Kasumi-1 (cell line): ENCODE data around the gene SRCIN1.

ENCODE experiments used
- DNase-seq, 2 experiments: peaks; one replicate each; lab custom pipeline; 2025; lab: John Stamatoyannopoulos, UW

Gene SRCIN1

DNA sequence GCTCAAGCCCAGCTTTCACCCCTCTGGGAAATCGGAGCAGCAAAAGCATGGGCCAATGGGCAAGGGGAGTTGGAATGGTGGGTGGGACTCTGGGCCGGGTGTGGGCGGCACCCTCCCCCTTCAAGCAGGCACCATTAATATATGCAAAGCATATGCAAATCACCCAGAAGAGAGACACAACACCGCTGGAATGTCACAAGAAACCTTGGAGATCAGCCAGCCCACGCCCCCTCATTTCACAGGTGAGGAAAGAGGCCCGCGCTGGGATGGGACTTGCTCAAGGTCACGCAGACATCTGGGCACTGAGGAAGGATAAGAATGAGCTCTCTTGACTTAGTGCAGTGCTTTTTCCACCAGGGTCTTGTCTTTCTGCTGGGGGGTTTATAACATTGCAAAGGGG, 4.8 kb downstream of the SRCIN1 start:
- no peak for DNase-seq

DNA sequence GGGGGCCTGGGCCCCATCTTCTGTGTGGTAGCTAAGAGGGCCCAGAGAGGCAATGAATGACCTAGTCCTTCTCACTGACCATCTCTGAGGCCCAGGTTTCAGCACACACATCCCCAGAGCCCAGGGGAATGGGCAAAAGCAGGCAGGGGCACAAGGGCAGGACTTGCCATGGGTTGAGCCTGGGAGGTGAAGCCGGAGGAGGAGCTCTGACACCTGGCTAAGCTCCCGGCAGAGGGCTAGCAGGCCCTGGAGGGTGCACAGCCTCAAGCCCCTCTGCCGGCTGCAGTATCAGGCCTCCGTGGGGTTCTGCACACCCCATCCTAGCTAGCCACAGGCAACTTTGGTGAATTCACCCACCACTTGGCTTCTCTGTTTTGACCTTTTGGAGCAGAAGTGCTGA, 5.3 kb downstream of the SRCIN1 start:
- DNase-seq, result no peak

DNA sequence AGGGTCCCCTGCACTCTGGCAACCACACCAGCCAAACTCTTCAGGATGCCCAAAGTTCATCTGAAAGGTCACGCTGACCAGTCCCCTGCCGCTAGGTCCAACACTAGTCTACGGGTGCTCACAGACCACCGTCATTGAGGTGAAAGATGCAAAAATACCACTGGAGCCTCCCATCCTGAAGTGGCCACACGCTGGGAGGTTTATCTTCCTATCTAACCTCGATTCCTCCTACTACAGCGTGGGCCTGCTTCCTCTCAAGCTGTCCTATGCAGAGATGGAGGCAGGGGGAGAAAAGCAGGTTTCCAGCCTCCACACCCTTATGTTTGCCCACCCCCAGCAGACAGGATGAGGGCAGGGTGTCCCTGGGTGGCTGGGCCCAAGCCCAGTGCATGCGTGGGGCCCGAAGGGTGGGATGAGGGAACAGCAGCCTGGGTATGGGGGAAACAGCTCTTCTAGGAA, 6.3 kb downstream of the SRCIN1 start:
- DNase-seq, result no peak

DNA sequence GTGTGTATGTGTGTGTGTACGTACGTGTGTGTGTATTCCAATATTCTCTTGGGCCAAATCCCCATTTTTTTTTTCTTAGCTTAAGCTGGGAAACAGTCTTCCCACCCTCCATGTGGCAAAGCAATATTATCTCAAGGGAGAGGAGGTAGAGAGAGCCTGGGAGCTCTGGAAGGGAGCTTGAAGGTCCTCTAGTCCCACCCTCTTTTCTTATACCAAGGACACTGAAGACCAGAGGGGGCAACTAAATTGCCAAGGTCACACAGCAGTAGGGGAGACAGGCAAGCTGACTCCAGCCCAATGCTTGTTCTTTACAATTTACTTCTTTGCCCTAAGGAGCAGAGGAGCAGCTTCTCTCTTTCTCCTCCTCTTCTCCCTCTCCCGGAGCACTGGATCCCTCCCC, 6.8 kb downstream of the SRCIN1 start:
- DNase-seq, result no peak

DNA sequence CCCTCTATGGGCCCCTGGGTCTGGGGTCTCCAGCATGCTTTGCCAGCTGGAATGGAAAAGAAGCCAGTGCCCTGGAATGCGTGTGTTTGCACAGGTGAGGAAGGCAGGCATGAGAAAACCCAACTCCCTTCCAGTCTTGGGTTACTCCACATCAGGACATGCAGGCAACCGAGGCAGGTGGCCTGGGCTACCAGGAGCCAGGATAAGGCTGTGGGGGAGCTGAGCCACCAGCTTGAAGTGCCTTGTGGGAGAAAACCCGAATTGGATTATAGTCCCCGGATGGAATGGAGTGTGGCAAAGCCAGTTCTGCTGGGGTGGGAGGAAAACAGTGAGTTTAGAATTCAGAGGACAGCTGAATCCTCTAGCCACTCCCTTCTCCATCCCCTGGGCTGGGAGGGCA, 7.2 kb downstream of the SRCIN1 start:
- peak; percentile 78 to 80 for DNase-seq

DNA sequence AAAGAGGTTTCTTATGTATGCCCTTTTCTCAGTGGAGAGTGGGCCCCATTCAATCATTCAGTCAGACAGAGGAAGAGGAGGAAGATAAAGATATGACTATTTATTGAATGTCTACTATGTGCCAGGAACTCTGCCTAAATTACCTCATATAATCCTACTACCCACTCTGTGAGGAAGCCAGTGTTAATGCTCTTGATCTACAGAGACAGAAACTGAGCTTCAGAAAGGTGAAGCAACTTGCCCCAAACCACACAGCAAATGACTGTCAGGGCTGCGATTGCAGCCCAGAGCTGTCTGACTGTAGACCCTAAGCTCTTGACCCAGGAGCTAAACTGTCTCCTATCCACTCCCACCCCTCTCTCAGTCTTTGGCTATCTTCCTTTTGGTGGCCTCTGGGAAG, 8.4 kb downstream of the SRCIN1 start:
- DNase-seq, result no peak

DNA sequence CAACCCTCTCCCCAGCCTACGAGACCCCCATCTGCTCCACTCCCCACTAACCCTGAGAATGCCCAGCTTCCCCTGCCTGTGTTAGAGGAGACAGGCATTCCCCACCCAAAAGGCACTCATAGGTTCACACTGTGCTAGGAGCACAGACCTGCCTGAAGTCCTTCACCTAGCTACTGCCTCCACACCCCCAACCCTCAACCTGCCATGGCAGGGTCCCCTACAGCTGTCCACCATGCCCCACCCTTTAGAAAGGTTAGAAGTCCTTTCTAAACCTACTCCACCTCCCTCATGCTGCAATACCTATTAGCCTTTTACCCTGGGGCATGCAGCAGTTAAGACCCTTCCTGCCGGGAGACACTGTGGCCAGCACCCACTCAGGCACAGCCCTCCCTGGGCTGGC, 9.1 kb downstream of the SRCIN1 start:
- DNase-seq, result no peak

DNA sequence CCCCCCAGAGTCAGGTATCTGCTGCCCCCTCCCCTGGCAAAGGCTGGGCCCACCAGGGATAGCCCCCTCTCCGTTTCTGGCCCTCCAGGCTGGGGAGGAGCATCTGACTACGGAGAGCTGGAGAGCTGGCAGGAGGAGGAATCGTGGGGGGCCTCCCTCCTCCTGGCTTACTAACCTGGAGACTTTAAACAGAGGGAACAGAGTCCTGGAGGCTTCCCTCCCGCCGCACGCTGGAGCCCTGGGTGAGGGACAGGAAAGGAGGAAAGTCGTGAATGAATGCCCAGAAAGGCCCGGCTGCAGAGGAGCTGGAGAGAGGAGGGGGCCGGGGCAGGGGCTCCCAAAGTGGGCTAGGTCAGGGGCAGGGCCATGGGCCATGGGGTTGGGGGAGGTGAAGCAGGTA, 9.9 kb downstream of the SRCIN1 start:
- DNase-seq, result no peak

DNA sequence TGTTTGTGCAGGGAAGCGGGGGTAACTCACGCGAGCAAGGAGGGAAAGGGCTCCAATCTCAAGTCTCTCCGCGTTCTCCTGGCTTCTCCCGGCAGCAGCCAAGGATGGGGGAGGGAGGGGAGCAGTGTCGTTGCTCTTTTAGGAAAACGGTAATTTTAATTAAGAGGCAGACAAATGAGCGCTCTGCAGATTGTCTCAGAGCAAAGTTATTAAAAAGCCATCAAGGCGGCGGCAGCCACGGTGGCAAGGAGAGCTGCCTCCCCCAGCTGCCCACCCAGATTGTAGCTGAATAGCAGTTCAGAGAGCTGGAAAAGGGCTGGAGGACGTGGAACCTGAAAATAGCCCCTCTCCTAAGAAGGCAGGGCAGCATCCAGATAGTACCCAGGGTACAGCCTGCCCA, 11.6 kb downstream of the SRCIN1 start:
- no peak for DNase-seq

DNA sequence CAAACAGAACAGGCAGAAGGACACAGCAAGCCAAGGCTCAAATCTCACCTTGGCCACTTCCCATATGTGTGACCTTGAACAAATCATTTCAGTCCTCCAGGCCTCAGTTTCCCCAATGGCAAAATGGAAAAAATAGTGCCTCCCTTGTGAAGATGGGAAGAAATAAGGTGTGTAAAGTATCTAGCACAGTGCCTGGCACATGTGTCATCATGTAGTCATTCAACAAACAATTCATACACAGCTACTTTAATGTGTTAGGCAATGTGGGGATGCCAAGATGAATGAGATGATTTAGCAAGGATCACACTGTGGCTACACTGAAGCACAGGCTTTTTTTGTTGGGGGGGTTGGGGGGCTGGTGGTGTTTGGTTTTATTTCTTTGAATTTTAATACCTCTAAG, 13.3 kb downstream of the SRCIN1 start:
- no peak for DNase-seq

DNA sequence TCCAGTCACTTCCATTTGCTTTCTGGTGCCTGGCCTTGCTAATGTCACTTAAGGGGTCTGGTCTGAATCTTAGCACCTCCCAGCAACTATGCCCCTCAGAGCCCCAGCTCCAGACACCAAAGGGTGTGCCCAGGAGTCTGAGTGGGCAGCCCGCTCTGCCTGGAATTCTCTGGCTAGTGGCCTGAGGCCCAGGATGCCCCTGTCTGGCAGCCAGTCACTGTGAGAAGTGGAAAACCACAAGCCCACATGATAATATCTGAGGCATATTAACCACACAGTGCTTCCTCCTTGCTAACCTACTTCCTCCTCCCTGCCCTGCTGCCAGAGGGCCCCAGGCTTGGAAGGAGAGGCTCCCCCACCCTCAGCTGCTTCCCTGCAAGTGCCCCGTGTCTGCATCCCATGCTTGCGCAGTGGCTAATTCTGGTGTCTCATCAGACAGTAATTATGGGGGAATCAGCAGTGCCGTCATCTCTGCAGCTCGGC, 14.0 kb downstream of the SRCIN1 start:
- peak; percentile 97 to 99 for DNase-seq

DNA sequence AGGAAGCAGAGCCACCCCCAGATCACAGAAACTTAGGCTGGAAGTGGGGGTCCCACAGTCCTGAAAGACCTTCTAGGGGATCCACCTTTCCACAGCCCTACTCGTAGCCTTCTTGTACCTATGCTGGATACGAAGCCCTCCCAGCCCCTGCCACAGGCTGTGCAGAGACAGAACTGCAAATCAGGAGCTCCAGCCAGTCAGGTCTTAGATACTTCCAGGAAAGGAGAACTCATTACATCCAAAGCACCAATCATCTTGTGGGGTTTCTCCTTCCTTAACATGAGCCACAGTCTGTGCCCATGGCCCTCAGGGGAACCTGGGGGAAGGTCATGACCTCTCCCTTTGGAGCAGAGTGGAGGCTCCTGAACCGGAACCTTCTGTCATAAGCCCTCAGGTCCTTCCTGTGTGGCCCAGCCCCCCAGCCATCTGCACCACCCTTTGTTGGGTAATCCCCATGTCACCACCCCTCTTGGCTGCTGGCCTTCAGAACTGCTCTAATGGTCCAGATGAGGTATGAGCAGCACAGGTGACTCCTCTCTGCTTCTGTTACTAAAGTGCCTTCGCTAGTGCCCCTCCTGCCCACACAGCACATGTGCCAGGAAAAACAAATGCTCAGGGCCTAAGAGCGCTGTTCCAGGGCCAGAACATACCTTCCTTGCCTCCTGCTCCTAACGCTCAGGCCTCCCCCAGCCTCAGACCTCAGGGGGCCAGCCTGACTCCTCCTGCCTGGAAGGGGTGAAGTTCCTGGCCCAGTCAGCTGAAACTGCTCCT, 14.6 kb downstream of the SRCIN1 start:
- DNase-seq, result peak; percentile 51 to 58

DNA sequence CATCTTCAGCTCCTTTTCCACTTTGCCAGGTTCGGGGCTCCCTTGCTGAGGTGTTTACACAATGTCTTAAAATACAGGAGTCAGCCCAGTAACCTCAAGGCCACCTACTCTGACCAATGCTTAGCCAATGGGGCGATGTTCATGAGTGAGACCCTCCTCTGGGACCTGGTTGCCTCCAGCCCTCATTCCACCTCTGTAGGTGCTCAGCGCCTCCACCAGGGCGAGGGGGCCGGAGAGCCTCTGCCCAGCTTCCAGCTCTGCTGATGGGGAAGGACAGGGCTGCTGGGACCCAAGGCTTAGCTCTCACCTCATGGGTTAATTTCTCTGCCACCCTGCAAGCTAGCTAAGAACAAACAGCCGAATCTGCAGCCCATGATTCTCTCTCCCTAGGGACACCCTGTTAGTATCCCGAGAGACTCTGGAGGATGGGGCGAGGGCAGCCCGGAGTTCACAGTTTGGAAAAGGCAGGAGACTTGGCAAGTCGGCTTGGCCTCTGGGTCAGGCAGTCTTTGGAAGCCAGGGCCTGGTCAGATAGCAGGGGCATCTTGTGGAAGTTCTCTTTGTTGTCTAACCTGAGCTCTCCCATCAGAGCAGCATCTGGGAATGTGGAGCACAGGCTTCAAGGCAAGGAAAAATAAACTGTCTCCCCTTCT, 16.2 kb downstream of the SRCIN1 start:
- no peak for DNase-seq

DNA sequence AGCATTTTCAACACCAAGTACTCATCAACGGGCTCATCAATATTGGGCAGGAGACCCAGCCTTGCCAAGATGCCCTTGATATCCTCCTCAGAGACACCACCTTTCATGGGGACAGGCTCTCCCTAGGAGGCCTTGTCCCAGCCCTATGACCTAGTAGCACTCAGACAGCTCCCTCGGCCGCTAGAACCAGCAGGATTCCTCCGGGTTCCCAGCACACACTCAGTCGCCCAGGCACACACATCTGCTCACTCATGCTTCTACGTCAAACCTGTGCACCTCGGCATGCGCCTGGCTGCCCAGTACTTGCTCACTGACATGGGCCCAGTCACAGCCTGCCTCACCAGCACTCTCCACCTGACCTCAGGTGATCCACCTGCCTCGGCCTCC, 17.0 kb downstream of the SRCIN1 start:
- no peak for DNase-seq

DNA sequence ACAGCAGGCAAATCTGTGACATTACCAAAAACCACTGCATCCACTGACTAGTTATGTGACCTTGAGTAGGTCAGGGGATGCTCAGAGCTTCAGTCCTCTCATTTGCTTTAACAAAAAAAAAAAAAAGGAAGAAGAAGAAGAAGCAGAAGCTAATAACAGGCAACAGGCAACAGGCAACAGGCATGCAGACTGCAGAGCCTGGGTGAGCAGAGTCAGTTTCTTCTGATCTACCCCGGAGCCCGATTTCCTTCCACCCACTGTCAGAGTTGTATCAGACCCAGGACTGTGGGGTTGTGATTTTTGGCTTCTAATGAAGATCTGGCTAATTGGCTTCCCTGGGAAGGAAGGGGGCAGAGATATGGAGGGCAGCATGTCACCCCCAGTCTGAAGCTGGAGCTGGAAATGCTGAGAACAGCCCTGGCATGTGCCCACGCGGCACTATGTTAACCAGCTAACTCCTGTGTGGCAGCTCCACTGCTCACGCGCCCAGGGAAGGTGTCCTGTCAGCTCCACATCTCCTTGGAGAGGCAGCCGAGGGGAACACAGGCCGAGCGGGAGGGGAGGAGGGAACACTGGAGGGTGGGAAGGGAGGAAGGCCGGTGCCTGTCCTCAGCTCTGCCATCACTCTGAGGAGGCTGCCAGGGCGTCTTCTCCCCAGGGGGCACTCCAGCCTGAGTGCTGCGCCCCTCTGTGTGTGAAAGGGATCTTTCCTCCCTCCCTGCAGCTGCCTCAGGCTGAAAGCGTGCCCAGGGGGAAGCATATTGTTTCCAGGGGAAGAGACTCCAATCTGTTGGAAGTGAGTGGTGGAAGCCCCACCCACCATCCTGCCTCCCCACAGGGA, 17.6 kb downstream of the SRCIN1 start:
- DNase-seq, result peak; percentile 58 to 70

DNA sequence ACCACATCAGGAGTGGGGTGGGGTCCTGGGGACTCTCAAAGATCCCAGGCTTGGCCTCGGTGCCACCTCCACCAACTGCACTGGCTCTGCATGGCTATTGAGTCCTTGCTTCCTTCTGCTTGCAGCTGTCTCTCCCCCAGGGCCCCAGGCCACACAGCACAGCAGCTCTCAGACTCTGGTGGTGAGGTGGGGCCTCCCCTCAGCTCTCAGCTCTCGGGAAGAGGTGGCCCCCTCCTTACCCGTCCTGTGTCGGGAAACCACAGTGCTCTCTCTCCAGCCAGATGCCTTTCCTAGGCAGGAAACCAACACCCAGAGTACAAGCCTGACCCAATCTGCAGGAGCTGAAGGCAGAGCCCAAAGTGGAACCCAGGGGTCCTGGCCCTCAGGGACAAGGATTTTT, 18.5 kb downstream of the SRCIN1 start:
- DNase-seq, result peak; percentile 79 to 83

DNA sequence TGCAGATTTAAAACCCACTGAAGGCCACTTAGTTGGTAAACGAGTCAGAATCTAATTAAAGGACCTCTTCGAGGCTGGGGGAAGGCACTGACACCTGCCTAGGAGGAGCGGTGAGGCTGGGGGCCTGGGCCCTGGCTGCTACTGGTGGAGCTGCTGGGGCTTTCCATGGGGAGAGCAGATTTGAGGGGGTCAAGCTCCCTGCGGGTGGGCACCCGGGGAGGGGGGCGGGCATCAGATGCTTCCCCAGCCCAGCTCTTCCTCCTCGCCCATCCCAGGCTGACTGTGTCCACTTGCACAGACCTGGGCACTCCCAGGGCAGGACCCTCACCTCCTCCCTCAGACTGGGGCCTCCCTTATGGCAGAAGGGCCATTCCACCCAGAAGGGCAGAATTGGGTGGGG, 19.0 kb downstream of the SRCIN1 start:
- DNase-seq, result no peak

DNA sequence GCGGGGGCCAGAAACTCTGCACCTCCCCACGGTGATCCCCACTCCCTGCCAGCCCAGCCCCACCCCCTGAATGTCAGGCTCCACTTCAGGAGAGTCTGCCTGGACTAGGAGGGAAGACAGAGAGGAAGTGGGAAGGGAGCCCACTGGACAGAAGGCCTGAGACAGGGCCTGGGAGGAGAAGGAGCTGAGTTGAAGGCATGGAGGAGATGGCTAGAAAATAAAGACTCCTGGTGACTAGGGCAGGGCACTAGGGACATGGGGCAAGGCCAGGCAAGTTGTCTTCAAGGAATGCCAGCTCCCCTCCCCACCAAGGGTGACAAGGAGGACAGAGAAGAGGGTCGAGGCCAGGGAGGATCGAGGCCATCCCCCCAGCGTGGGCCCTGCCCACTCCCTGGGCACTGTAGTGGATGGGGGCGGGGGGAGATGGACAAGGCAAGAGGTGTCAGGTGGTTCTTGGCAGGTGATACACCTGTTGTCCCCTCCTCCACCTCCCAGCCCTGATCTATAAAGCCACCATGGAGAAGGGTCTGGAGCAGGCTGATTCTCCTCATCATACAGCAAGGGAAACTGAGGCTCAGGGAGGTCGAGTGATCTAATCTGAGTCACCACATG, 19.7 kb downstream of the SRCIN1 start:
- no peak for DNase-seq

DNA sequence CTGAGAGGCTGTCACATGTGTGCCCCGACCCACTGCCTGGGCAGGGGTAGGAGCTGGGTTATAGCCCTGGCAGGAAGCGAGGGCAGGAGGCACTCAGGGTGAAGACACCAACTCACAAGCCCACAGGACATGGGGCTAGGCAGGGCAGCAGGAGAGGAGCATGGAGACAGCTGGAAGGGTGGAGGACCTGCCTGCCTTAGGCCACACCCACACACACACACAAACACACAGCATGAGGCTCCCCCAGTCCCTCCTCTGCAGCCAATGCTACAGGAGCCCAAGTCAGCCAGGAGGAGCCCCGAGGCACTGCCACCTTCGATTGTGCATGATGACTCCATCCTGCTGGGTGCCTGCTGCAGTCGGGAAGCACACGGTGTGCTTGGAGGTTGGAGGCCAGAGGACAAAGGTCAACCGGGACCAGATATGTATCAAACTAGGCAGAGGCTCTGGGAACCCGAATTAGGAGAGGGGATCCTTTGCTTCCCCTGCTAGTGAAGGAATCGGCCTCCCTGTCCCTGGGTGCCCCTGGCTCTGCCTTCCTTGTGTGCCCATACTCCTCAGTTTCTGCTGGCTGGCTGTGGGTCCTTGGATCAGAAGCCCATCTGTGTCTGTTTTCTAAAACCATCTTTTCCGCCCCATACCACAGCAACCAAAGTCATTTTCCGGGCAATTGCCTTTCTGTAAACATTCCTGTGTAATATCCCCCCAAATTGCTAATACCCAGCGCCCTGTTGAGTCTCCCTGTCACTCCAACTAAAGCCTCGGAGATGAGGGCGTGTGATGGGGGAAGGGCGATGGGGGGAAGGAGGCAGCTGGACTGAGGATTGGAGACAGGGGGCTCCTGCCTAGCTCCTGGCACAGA, 20.5 kb downstream of the SRCIN1 start:
- no peak for DNase-seq

DNA sequence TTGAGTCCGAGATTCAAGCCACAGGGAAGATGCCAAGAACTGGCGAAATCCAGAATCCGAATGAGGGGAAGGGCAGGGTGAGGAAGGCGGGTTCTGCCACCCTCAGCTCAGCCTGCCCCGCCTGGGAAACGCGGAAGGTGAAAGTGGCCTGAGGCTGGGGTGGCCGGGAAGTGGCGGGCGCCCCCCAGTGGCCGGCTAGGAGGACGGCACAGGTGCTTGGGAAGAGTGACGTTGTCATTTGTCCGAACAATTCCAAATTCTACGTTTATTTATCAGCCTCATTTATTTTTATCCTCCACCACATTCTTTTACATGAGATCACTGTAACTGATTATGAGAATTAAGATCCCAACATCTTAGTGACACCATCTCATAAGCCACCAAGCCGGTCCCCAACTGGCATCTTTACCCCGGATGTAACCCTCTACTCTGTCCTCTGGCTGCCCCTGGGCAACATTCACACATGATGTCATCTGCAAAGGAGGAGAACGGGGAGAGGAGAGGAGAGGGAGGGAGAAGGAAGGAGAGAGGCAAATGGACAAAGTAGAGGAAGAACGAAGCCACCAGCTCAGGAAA, 21.3 kb downstream of the SRCIN1 start:
- peak; percentile 45 to 47 for DNase-seq

DNA sequence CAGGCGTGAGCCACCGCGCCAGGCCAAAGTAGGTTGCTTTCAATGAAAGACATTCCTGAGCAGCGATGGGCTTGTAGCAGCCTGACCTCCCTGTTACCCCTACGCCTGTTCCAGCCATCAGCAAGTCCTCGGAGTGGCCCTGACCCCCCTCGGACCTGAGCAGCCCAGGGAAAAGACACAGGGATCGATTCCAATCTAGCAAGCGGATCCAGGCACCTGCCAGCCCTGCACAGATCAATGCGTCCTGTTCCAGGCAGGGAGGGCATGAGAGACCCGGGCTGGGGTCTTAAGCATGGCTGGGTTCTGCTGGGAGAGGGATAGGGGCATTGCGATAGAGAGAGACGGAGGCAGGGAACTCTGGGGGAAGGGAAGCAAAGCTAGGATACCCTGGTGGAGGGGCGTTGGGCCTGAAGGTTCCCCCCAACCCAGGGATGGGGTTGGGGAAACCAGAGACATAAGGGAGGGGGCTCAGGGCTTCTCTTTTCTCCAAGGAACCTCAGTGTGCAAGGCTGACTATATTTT, 21.9 kb downstream of the SRCIN1 start:
- DNase-seq, result no peak
